Panc1 (cell line): Measurements from ENCODE around the gene PRKAB2. TPM values are rescaled to one million over a fixed set of nuclear protein-coding genes. Genes with fewer than 3 reads are reported as not detected.

Experiments used
- ATAC-seq: fragments of 200-7000 bp; cut with Tn5 transposase; 2 replicates; pipeline ENCODE4 v1.9.1; 2020; ENCODE audit warnings: mild to moderate bottlenecking, moderate library complexity
- BruUV-seq: library from RNA; stranded (reverse); fragments of 400-500 nt; replicated peaks from 2 replicates; lab custom pipeline; 2021; lab: Mats Ljungman, UMichigan
- CTCF ChIA-PET: fragments of 300-600 bp; sonication (Branson Sonifier 250); formaldehyde crosslinking; loops from one replicate; lab custom pipeline; 2022; ENCODE audit warnings: antibody characterized with exemption; lab: Charles Lee
- POLR2A ChIA-PET: fragments of 300-600 bp; sonication (Branson Sonifier 250); formaldehyde crosslinking; loops from one replicate; lab custom pipeline; 2022; ENCODE audit warnings: antibody characterized with exemption; lab: Charles Lee
- DNase-seq: peaks from one replicate; pipeline ENCODE4 v3.0.0-alpha.2; 2010; ENCODE audit warnings: low read depth, low spot score
- H3K27ac ChIP-seq: 2 replicates; pipeline ENCODE4 v1.5.1; 2011; ENCODE audit warnings: mild to moderate bottlenecking, low read length, inconsistent platforms
- H3K27me3 ChIP-seq: fragments of 200-500 bp; sonication (Bioruptor generic); 2 replicates; pipeline ENCODE4 v1.6.0; 2014; ENCODE audit warnings: low read length, inconsistent platforms; ENCODE audit not compliant: control insufficient read depth, insufficient read depth
- H3K36me3 ChIP-seq: fragments of 200-500 bp; sonication (Bioruptor generic); 2 replicates; pipeline ENCODE4 v1.5.1; 2014; ENCODE audit warnings: inconsistent platforms, mild to moderate bottlenecking, low read length, moderate library complexity; ENCODE audit not compliant: control insufficient read depth, insufficient read depth
- H3K4me1 ChIP-seq: 2 replicates; pipeline ENCODE4 v1.5.1; 2011; ENCODE audit warnings: inconsistent platforms, mild to moderate bottlenecking, low read length, moderate library complexity; ENCODE audit not compliant: control insufficient read depth, insufficient read depth
- H3K4me3 ChIP-seq, 2 experiments: 2 replicates each; pipeline ENCODE4 v1.5.1; 2011 to 2012; ENCODE audit warnings: low read depth in 2 of 2, low read length in 2 of 2, mild to moderate bottlenecking in 2 of 2, inconsistent platforms in 1 of 2, moderate library complexity in 1 of 2
- H3K9me3 ChIP-seq: fragments of 200-500 bp; sonication (Bioruptor generic); 2 replicates; pipeline ENCODE4 v1.5.1; 2014; ENCODE audit warnings: low read depth, mild to moderate bottlenecking, inconsistent platforms, low read length, moderate library complexity; ENCODE audit not compliant: control insufficient read depth, insufficient read depth
- POLR2AphosphoS5 ChIP-seq: IDR thresholded peaks from 2 replicates; pipeline ENCODE4 v1.6.1; 2012; ENCODE audit warnings: mild to moderate bottlenecking, low read depth, low read length, moderate library complexity
- SIN3A ChIP-seq: IDR thresholded peaks from 2 replicates; pipeline ENCODE4 v1.6.1; 2012; ENCODE audit warnings: low read depth, mild to moderate bottlenecking, low read length, moderate library complexity, borderline replicate concordance; ENCODE audit not compliant: insufficient read depth
- TCF7L2 ChIP-seq: IDR thresholded peaks from 2 replicates; pipeline ENCODE4 v1.6.1; 2011; ENCODE audit warnings: mild to moderate bottlenecking, low read depth, low read length, inconsistent platforms
- in situ Hi-C: cut with HindIII; loops from 2 replicates; pipeline ENCODE4 v1.10.0; 2016; ENCODE audit warnings: low sequenced_read_pairs, low pct_unique_long_range_greater_than_20kb
- intact Hi-C: fragments of 100-400 bp; cut with micrococcal nuclease; formaldehyde crosslinking; loops from one replicate; pipeline ENCODE4 v1.10.0; 2022; ENCODE audit not compliant: unreplicated experiment
- total RNA-seq: library from RNA; stranded (reverse); gene quantifications from one replicate; pipeline ENCODE4 v1.2.1, GENCODE V29; 2021; ENCODE audit not compliant: unreplicated experiment
- TF ChIP-seq, protein P1 (sequence below), 2 experiments: IDR thresholded peaks; 2 replicates each; pipeline ENCODE4 v1.6.1; 2011 to 2012; ENCODE audit warnings: low read depth in 2 of 2, control low read depth in 1 of 2, low read length in 1 of 2, mild to moderate bottlenecking in 1 of 2, moderate library complexity in 1 of 2; ENCODE audit not compliant: insufficient read depth in 1 of 2
- TF ChIP-seq, protein P2 (sequence below): fragments of 450-650 bp; IDR thresholded peaks from 2 replicates; pipeline ENCODE4 v1.5.1; 2017; ENCODE audit warnings: mild to moderate bottlenecking

Gene PRKAB2
- total RNA-seq, 1 experiment from 2014 or later: 6.6 TPM

DNA sequence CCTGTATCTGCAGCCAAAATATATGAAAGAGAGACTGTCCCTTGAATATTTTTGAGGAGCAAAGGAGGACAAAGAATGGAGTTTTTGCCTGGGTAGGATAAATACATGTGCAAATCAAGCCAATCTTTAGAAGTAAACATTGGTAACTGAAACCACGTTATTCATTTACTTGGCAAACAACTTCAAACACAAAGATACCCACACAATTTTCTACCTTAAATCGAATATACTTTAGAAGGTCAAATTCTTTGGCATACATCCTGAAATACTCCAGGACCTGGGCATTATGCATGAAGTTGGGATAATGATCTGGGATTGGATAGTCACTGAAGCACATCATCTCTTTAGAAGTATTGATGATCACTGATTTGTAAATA is 43.3 kb upstream of the PRKAB2 start:
- H3K36me3 ChIP-seq: no peaks in the 10 kb centered on the region
- no peaks in the 10 kb centered on the region for H3K4me1 ChIP-seq
- ChIA-PET POLR2A (no interaction called here), CTCF (no interaction called here)
- intact Hi-C loops: no loop called here
- no peak overlapping the region for H3K27ac ChIP-seq
- in situ Hi-C loops: no loop called here
- no peak for DNase-seq
- no peaks in the 10 kb centered on the region for H3K9me3 ChIP-seq
- H3K27me3 ChIP-seq: peaks cover 10% of the 10 kb centered on the region; the same call in 1 of the 2 replicates
- BruUV-seq: no TSS peak
- no peak for ATAC-seq
- TF ChIP-seq, protein P1, sequence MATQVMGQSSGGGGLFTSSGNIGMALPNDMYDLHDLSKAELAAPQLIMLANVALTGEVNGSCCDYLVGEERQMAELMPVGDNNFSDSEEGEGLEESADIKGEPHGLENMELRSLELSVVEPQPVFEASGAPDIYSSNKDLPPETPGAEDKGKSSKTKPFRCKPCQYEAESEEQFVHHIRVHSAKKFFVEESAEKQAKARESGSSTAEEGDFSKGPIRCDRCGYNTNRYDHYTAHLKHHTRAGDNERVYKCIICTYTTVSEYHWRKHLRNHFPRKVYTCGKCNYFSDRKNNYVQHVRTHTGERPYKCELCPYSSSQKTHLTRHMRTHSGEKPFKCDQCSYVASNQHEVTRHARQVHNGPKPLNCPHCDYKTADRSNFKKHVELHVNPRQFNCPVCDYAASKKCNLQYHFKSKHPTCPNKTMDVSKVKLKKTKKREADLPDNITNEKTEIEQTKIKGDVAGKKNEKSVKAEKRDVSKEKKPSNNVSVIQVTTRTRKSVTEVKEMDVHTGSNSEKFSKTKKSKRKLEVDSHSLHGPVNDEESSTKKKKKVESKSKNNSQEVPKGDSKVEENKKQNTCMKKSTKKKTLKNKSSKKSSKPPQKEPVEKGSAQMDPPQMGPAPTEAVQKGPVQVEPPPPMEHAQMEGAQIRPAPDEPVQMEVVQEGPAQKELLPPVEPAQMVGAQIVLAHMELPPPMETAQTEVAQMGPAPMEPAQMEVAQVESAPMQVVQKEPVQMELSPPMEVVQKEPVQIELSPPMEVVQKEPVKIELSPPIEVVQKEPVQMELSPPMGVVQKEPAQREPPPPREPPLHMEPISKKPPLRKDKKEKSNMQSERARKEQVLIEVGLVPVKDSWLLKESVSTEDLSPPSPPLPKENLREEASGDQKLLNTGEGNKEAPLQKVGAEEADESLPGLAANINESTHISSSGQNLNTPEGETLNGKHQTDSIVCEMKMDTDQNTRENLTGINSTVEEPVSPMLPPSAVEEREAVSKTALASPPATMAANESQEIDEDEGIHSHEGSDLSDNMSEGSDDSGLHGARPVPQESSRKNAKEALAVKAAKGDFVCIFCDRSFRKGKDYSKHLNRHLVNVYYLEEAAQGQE (IDR thresholded peaks at IDR 0.05; ENCODE audit: insufficient read depth in 1 of 2, low read depth in 2 of 2, low read length in 1 of 2): no peak
- TF ChIP-seq POLR2AphosphoS5 (no peak), SIN3A (no peak), TCF7L2 (no peak)
- TF ChIP-seq, protein P2, sequence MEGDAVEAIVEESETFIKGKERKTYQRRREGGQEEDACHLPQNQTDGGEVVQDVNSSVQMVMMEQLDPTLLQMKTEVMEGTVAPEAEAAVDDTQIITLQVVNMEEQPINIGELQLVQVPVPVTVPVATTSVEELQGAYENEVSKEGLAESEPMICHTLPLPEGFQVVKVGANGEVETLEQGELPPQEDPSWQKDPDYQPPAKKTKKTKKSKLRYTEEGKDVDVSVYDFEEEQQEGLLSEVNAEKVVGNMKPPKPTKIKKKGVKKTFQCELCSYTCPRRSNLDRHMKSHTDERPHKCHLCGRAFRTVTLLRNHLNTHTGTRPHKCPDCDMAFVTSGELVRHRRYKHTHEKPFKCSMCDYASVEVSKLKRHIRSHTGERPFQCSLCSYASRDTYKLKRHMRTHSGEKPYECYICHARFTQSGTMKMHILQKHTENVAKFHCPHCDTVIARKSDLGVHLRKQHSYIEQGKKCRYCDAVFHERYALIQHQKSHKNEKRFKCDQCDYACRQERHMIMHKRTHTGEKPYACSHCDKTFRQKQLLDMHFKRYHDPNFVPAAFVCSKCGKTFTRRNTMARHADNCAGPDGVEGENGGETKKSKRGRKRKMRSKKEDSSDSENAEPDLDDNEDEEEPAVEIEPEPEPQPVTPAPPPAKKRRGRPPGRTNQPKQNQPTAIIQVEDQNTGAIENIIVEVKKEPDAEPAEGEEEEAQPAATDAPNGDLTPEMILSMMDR: no peak
- H3K4me3 ChIP-seq: no peak overlapping the region

DNA sequence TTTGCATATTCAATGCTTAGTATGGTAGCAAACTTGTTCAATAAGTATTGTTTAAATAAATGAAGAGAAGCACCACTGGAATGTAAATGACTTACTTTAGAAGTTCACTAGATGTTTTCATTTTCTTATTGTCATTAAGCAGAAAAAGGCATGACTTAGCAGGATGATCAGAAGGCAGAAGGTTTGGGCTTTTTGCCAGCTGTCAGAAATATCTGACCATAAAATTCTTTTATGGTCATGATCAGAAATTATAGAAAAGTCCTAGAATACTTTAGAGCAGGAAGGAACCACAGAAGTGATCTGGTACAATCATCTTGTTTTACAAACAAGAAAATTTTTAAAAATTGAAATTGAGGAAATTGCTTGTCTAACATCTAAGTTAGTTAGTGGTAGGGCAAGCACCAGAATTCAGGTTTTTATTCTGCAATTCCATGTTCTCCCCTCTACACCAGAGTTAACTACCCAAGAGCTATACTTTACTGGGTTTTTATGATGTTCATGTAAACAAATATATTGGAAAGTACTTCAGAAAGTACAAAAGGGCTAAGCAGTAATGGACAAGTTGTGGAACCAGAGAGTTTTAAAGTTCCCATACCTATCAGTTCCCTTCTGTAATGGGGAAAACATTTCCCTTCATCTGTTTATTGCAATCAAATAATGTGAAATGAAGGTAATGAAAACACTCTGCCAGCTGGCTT is 42.7 kb upstream of the PRKAB2 start:
- no TSS peak for BruUV-seq
- POLR2A ChIA-PET: no interaction called here
- CTCF ChIA-PET: no interaction called here

More for the DNA sequence above, 42.7 kb upstream of the PRKAB2 start:
- DNase-seq (no peak), ATAC-seq (no peak)
- Histone ChIP-seq H3K36me3 (no peaks in the 10 kb centered on the region), H3K27me3 (peaks cover 14% of the 10 kb centered on the region; the same call in 1 of the 2 replicates), H3K27ac (no peak overlapping the region), H3K4me1 (no peaks in the 10 kb centered on the region), H3K9me3 (no peaks in the 10 kb centered on the region), H3K4me3 (no peak overlapping the region)
- TF ChIP-seq, protein P1 (IDR thresholded peaks at IDR 0.05; ENCODE audit: insufficient read depth in 1 of 2, low read depth in 2 of 2, low read length in 1 of 2): no peak
- TF ChIP-seq POLR2AphosphoS5 (no peak), TCF7L2 (no peak), SIN3A (no peak)
- TF ChIP-seq, protein P2: no peak
- in situ Hi-C loops (no loop called here), intact Hi-C loops (no loop called here)
